Measurements from ENCODE around the gene ANOS1. TPM values are rescaled to one million over a fixed set of nuclear protein-coding genes. Genes with fewer than 3 reads are reported as not detected.

Gene ANOS1
- total RNA-seq, 4 donors from 2014 or later, result 1.3 to 5.7 (median 3.5) TPM

- H3K27me3 ChIP-seq, result no peaks in the 10 kb centered on the region
- TF ChIP-seq POLR2AphosphoS5 (IDR thresholded peaks at IDR 0.05) (no peak), EP300 (IDR thresholded peaks at IDR 0.05) (no peak), POLR2A (IDR thresholded peaks at IDR 0.05) (no peak)
- TF ChIP-seq, protein P1, sequence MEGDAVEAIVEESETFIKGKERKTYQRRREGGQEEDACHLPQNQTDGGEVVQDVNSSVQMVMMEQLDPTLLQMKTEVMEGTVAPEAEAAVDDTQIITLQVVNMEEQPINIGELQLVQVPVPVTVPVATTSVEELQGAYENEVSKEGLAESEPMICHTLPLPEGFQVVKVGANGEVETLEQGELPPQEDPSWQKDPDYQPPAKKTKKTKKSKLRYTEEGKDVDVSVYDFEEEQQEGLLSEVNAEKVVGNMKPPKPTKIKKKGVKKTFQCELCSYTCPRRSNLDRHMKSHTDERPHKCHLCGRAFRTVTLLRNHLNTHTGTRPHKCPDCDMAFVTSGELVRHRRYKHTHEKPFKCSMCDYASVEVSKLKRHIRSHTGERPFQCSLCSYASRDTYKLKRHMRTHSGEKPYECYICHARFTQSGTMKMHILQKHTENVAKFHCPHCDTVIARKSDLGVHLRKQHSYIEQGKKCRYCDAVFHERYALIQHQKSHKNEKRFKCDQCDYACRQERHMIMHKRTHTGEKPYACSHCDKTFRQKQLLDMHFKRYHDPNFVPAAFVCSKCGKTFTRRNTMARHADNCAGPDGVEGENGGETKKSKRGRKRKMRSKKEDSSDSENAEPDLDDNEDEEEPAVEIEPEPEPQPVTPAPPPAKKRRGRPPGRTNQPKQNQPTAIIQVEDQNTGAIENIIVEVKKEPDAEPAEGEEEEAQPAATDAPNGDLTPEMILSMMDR (IDR thresholded peaks at IDR 0.05), result no peak
- no peaks in the 10 kb centered on the region for H3K9me3 ChIP-seq
- no peak overlapping the region for H3K27ac ChIP-seq
- no peaks in the 10 kb centered on the region for H3K4me1 ChIP-seq
- ATAC-seq, result no peak
- H3K4me3 ChIP-seq, result no peak overlapping the region
- no peaks in the 10 kb centered on the region for H3K36me3 ChIP-seq
Measured at GRCh38 chrX:8636497-8636896, 95.4 kb downstream of the ANOS1 start.

GRCh38 chrX:8635812-8636211, 96.1 kb downstream of the ANOS1 start:
- H3K27ac ChIP-seq, result no peak overlapping the region
- no peak overlapping the region for H3K4me3 ChIP-seq
- no peak for ATAC-seq
- H3K4me1 ChIP-seq, result no peaks in the 10 kb centered on the region
- H3K36me3 ChIP-seq, result no peaks in the 10 kb centered on the region
- WGBS, 2 donors (ENCODE audit: low coverage in 1 of 2), result 82 to 89% methylated on average over 2 to 4 of the region's 5 CpGs
- no peaks in the 10 kb centered on the region for H3K9me3 ChIP-seq
- TF ChIP-seq POLR2A (IDR thresholded peaks at IDR 0.05), result no peak
- TF ChIP-seq POLR2AphosphoS5 (IDR thresholded peaks at IDR 0.05), result no peak
- TF ChIP-seq EP300 (IDR thresholded peaks at IDR 0.05), result no peak
- TF ChIP-seq, protein P1 (IDR thresholded peaks at IDR 0.05), result no peak
- no peaks in the 10 kb centered on the region for H3K27me3 ChIP-seq

DNA sequence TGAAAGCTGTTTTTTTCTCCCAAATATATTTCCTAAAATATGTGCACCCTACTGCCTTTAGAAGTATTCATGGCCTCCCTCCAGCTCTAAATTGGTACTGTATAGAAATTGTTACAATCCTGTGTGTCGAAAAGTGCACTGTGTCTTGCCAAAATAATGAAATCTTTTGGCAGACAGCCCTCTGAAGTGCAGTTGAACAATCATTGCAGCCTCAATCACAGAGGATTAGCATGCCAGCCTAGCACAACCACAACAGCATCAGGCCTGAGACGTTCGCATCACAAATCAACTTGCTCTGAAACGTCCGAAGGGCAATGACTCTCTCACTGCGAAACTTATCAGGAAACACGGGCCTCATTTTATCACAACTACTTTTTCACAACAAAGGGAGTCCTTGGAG, 99.0 kb downstream of the ANOS1 start:
- Histone ChIP-seq H3K36me3 (no peaks in the 10 kb centered on the region), H3K4me3 (no peak overlapping the region), H3K9me3 (no peaks in the 10 kb centered on the region), H3K27ac (no peak overlapping the region), H3K4me1 (no peaks in the 10 kb centered on the region), H3K27me3 (no peaks in the 10 kb centered on the region)
- TF ChIP-seq POLR2AphosphoS5 (IDR thresholded peaks at IDR 0.05) (no peak), EP300 (IDR thresholded peaks at IDR 0.05) (no peak)
- no peak for ATAC-seq
- WGBS, 2 donors (ENCODE audit: low coverage in 1 of 2), result 43 to 61% methylated on average over 6 to 7 of the region's 7 CpGs

DNA sequence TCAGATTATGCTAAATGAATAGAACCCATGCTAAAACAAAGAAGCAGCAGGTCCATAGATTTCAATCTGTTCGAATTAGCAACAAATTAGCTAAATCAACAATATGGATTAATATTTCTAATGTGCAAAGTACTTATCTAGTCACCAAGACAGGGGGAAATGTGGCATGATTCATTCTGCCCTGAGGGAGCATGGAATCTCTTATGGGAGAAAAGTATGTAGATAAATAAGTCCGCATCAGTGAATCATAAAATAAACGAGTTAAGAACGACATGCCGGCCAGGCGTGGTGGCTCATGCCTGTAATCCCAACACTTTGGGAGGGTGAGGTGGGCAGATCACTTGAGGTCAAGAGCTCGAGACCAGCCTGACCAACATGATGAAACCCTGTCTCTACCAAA, 102.1 kb downstream of the ANOS1 start:
- Histone ChIP-seq H3K27ac (no peak overlapping the region), H3K4me1 (no peaks in the 10 kb centered on the region), H3K27me3 (no peaks in the 10 kb centered on the region), H3K9me3 (no peaks in the 10 kb centered on the region), H3K4me3 (no peak overlapping the region), H3K36me3 (no peaks in the 10 kb centered on the region)
- TF ChIP-seq, protein P1 (IDR thresholded peaks at IDR 0.05), result no peak
- TF ChIP-seq POLR2AphosphoS5 (IDR thresholded peaks at IDR 0.05), result no peak
- no peak for TF ChIP-seq POLR2A (IDR thresholded peaks at IDR 0.05)
- TF ChIP-seq EP300 (IDR thresholded peaks at IDR 0.05), result no peak
- 87 to 93% methylated on average over 7 of the region's 7 CpGs for whole genome bisulfite sequencing, 2 donors (ENCODE audit: low coverage in 1 of 2)
- no peak for ATAC-seq

- Histone ChIP-seq H3K9me3 (no peaks in the 10 kb centered on the region), H3K36me3 (no peaks in the 10 kb centered on the region), H3K4me1 (no peaks in the 10 kb centered on the region), H3K27me3 (no peaks in the 10 kb centered on the region), H3K27ac (no peak overlapping the region), H3K4me3 (no peak overlapping the region)
- no peak for TF ChIP-seq EP300 (IDR thresholded peaks at IDR 0.05)
- TF ChIP-seq, protein P1 (IDR thresholded peaks at IDR 0.05), result no peak
- TF ChIP-seq POLR2AphosphoS5 (IDR thresholded peaks at IDR 0.05), result no peak
- TF ChIP-seq POLR2A (IDR thresholded peaks at IDR 0.05), result no peak
- no peak for ATAC-seq
Measured at GRCh38 chrX:8627796-8628195, 104.1 kb downstream of the ANOS1 start.
